ENCODE measurements around the gene NNT.

- no peak for TF ChIP-seq POLR2A (IDR thresholded peaks at IDR 0.05; ENCODE audit: low read depth, low read length)
- TF ChIP-seq POLR2AphosphoS5 (IDR thresholded peaks at IDR 0.05; ENCODE audit: low read depth, low read length): no peak
These were observed 38.6 kb upstream of the NNT start for GRCh38 chr5:43564289-43564850.
